ENCODE measurements around the gene CACNA2D3.

CACNA2D3 gene

DNA sequence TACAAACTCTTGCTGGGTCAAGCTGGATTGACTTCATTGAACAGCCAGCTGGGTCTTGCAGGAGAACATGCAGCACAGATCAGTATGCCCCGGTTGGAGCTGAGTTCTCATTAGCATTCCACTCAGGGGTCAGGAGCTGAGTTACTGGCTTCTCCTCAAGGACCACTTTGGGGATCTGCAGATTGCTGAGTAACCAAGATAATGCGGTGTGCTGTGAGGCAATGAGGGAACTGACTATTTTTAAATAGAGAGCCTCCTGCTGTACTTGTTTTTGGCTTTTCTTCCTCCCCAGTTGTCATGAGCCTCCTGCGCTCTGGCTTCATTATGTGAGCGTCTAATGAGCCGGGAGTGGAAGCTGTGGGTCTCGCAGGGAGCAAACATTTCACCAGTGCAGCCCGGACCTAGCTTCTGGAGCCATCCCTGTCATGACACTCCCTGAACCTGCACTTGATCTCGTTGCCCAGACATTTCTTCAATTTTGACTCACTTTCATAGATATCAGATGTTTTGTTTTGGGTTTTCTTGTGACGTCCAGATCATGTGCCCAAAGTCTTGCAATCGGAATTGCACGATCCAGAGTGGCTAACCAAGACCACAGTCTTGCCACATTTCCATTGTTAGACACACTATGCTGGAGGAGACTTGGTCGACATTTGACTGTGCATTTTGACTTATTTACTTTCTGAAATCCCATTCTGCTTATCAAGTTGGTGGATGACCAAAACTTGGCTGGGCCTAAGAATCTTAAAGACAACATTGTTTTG, 478.3 kb downstream of the CACNA2D3 start:
- no peaks in the 10 kb centered on the region for H3K36me3 ChIP-seq
- no peaks in the 10 kb centered on the region for H3K9me3 ChIP-seq
- H3K27me3 ChIP-seq: peaks cover 0 to 5% of the 10 kb centered on the region in 2 donors
- DNase-seq: no peak
- intact Hi-C loops (cut with DNase I; ENCODE audit: low total_unique reads): no loop called here
- H3K4me3 ChIP-seq: no peak overlapping the region
- H3K4me1 ChIP-seq: peaks cover 0 to 18% (median 8%) of the 10 kb centered on the region in 4 donors
- H3K27ac ChIP-seq: no peak overlapping the region
- TF ChIP-seq CTCF (IDR thresholded peaks at IDR 0.05): no peak

DNA sequence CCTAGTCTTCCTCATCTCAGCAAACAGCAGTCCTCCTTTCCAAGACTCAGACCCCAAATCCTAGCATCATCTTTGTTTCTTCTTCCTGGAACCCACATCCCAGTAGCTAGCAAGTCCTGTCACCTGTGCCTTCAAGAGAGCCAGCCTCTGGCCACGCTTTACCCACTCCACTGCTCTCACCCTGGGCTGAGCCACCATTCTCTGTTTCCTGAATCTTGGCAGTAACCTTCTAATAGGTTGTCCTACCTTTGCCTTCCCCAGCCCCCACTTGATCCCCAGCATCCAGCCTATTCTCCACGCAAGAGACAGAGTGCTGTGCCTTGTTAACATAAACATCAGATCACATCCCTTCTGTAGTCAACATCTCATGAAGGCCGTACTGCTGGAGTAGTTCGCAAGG, 482.1 kb downstream of the CACNA2D3 start:
- Histone ChIP-seq H3K4me3 (no peak overlapping the region), H3K4me1 (peaks cover 0 to 15% (median 6%) of the 10 kb centered on the region in 4 donors), H3K9me3 (no peaks in the 10 kb centered on the region), H3K36me3 (no peaks in the 10 kb centered on the region), H3K27me3 (peaks cover 0 to 5% of the 10 kb centered on the region in 2 donors), H3K27ac (no peak overlapping the region)
- intact Hi-C loops (cut with DNase I; ENCODE audit: low total_unique reads): no loop called here
- DNase-seq: no peak
- TF ChIP-seq CTCF (IDR thresholded peaks at IDR 0.05): no peak

DNA sequence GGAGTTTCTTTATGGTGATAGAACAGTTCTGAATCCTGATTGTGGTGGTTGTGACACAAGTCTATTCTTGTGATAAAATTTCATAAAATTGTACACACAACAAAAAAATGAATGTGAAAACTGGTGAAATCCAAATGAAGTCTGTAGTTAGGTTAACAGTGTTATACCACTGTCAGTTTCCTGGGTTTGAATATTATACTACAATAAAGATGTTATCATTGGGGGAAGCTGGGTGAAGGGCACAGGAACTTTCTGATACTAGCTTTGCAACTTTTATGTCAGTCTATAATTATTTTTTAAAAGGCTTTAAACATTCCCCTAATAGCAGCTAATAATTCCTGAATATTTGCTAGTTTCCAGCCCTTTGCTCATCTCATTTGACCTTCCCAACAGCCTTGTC, 485.7 kb downstream of the CACNA2D3 start:
- no peak for DNase-seq
- H3K4me1 ChIP-seq: no peaks in the 10 kb centered on the region
- H3K9me3 ChIP-seq: no peaks in the 10 kb centered on the region
- no peaks in the 10 kb centered on the region for H3K36me3 ChIP-seq
- no peak for TF ChIP-seq CTCF (IDR thresholded peaks at IDR 0.05)
- intact Hi-C loops (cut with DNase I; ENCODE audit: low total_unique reads): no loop called here
- peaks cover 0 to 4% of the 10 kb centered on the region in 2 donors for H3K27me3 ChIP-seq
- H3K4me3 ChIP-seq: no peak overlapping the region
- H3K27ac ChIP-seq: no peak overlapping the region

DNA sequence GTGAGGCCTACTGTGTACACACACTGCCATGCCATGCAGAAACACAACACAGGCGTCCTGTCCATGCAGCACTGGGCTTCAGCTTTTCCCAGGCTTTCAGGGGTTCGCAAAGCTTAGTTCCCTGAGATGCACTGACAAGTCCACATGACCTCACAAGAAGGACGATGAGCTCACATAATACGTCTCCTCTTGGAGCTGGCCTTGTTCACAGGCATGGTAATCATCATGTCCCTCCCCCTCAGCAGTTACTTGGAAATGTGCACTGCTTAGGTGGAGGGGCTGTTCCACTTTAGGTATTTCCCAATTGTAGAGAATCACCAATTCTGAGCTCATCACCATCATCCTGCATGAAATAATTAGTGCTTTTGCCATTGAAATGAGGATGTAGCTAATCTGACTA, 496.7 kb downstream of the CACNA2D3 start:
- no peak overlapping the region for H3K4me3 ChIP-seq
- DNase-seq: no peak
- no peak overlapping the region for H3K27ac ChIP-seq
- H3K36me3 ChIP-seq: no peaks in the 10 kb centered on the region
- no peaks in the 10 kb centered on the region for H3K9me3 ChIP-seq
- no peak for TF ChIP-seq CTCF (IDR thresholded peaks at IDR 0.05)
- intact Hi-C loops (cut with DNase I; ENCODE audit: low total_unique reads): no loop called here
- no peaks in the 10 kb centered on the region for H3K4me1 ChIP-seq
- H3K27me3 ChIP-seq: no peaks in the 10 kb centered on the region

DNA sequence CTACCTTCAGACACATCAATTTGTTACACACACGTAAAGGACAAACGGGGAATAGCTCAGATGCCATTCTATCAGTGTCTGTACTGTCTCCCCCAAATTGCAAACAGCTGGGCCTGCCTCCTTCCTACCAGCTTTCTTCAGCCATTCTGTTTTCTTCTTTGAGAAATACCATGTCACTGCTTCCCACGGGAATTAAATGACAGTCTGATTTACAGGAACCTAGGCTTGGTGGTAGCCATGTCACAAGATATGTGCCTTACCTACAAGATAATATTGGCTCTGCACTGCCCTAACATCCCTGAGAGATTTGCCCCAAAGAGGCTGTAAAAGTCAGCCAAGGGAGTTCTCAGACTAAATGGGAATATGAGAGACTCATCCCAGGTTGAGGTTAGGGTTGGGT, 497.2 kb downstream of the CACNA2D3 start:
- intact Hi-C loops (cut with DNase I; ENCODE audit: low total_unique reads): no loop called here
- Histone ChIP-seq H3K27ac (no peak overlapping the region), H3K4me3 (no peak overlapping the region), H3K36me3 (no peaks in the 10 kb centered on the region), H3K27me3 (no peaks in the 10 kb centered on the region), H3K9me3 (no peaks in the 10 kb centered on the region), H3K4me1 (no peaks in the 10 kb centered on the region)
- no peak for TF ChIP-seq CTCF (IDR thresholded peaks at IDR 0.05)
- DNase-seq: no peak
